H1 (cell line): ENCODE measurements around the gene IL1RAP. TPM values are rescaled to one million over a fixed set of nuclear protein-coding genes. Genes with fewer than 3 reads are reported as not detected.

Experiments used
- ATF2 ChIP-seq: IDR thresholded peaks from 2 replicates; pipeline ENCODE4 v1.6.1; 2012; ENCODE audit warnings: low read length, inconsistent platforms
- CHD7 ChIP-seq: fragments of 300-600 bp; sonication (generic); IDR thresholded peaks from 2 replicates; pipeline ENCODE4 v1.7.1; 2012; ENCODE audit warnings: low read length, moderate library complexity, mild to moderate bottlenecking, inconsistent platforms; ENCODE audit not compliant: insufficient replicate concordance
- CTBP2 ChIP-seq: IDR thresholded peaks from 2 replicates; pipeline ENCODE4 v1.7.0; 2011; ENCODE audit warnings: borderline replicate concordance, mild to moderate bottlenecking, moderate library complexity, mixed read lengths, low read length; ENCODE audit not compliant: insufficient read depth, insufficient read length
- FOSL1 ChIP-seq: IDR thresholded peaks from 2 replicates; pipeline ENCODE4 v1.6.1; 2011; ENCODE audit warnings: mild to moderate bottlenecking, low read depth, low read length, moderate library complexity; ENCODE audit not compliant: insufficient read depth
- JUN ChIP-seq: IDR thresholded peaks from 2 replicates; pipeline ENCODE4 v1.6.1; 2011; ENCODE audit warnings: low read depth, mild to moderate bottlenecking, improper control_type of control experiment, low read length
- JUND ChIP-seq: IDR thresholded peaks from 2 replicates; pipeline ENCODE4 v1.6.1; 2011; ENCODE audit warnings: mild to moderate bottlenecking, improper control_type of control experiment, low read length
- KDM1A ChIP-seq: fragments of 200-600, 300-600 bp; sonication (generic); IDR thresholded peaks from 2 replicates; pipeline ENCODE4 v1.7.1; 2016; ENCODE audit warnings: mild to moderate bottlenecking, low read length, borderline replicate concordance
- NANOG ChIP-seq: IDR thresholded peaks from 2 replicates; pipeline ENCODE4 v1.6.1; 2011; ENCODE audit warnings: low read length, low read depth, mild to moderate bottlenecking, inconsistent platforms; ENCODE audit not compliant: insufficient read depth, poor library complexity, severe bottlenecking
- RFX5 ChIP-seq: IDR thresholded peaks from 2 replicates; pipeline ENCODE4 v1.6.1; 2011; ENCODE audit warnings: low read depth, low read length, improper control_type of control experiment, borderline replicate concordance
- SIX5 ChIP-seq: IDR thresholded peaks from 2 replicates; pipeline ENCODE4 v1.6.1; 2011; ENCODE audit warnings: mild to moderate bottlenecking, low read depth, low read length
- polyA plus RNA-seq, 7 experiments: library from polyadenylated mRNA; depleted of rRNA in 3 of 7; stranded (reverse) in 5 of 7; unstranded in 2 of 7; fragments of >200 nt in 5 of 7; fragments of 200-250 nt in 2 of 7; gene quantifications; 1 replicate in 5 of 7; 2 replicates in 1 of 7; 4 replicates in 1 of 7; pipeline versions ENCODE4 v1.2.1 to v1.2.3, GENCODE V29; 2011 to 2013; ENCODE audit warnings: missing spikeins in 2 of 7, mixed read lengths in 2 of 7
- total RNA-seq: library from RNA; stranded (reverse); fragmentation: NEBNext Ultra II Directional; extraction: Animal tissue kit (Norgen Biotek cat#: 25700); gene quantifications from 2 replicates; pipeline ENCODE4 v1.2.1, GENCODE V29; 2021

IL1RAP gene
- total and polyA plus RNA-seq, 2 of the 8 experiments (the other 6 are each of a cell fraction or from before 2014, with no cell fraction given) = 2.4 to 3.9 TPM

GRCh38 chr3:190492129-190492528 is 21.8 kb upstream of the IL1RAP start (continued):
- TF ChIP-seq CHD7 (no peak), CTBP2 (no peak), KDM1A (no peak), SIX5 (no peak), RFX5 (no peak), JUN (no peak), ATF2 (no peak), JUND (no peak), FOSL1 (no peak), NANOG (no peak)
